Vagina (tissue), 2 donors: ENCODE data around the gene GPX4.

Source experiments
- POLR2A ChIP-seq, 2 donors: fragments of 450-650 bp; IDR thresholded peaks; one replicate each; pipeline ENCODE4 v1.6.1; 2017; ENCODE audit warnings: antibody characterized with exemption in 2 of 2, mild to moderate bottlenecking in 2 of 2, moderate library complexity in 2 of 2
- POLR2AphosphoS5 ChIP-seq, 2 donors: sonication (generic); formaldehyde crosslinking; IDR thresholded peaks; one replicate each; pipeline ENCODE4 v1.9.0; 2017; ENCODE audit warnings: antibody characterized with exemption in 2 of 2, mild to moderate bottlenecking in 2 of 2, low read depth in 1 of 2; ENCODE audit not compliant: insufficient read depth in 1 of 2
- TF ChIP-seq, protein P1 (sequence below), 3 experiments: fragments of 450-650 bp in 2 of 3; fragments of 200-600 bp in 1 of 3; sonication (generic) in 1 of 3; IDR thresholded peaks; one replicate each; pipeline ENCODE4 v1.5.1; 2017 to 2019; ENCODE audit warnings: antibody characterized with exemption in 3 of 3, mild to moderate bottlenecking in 2 of 3, moderate library complexity in 2 of 3

DNA sequence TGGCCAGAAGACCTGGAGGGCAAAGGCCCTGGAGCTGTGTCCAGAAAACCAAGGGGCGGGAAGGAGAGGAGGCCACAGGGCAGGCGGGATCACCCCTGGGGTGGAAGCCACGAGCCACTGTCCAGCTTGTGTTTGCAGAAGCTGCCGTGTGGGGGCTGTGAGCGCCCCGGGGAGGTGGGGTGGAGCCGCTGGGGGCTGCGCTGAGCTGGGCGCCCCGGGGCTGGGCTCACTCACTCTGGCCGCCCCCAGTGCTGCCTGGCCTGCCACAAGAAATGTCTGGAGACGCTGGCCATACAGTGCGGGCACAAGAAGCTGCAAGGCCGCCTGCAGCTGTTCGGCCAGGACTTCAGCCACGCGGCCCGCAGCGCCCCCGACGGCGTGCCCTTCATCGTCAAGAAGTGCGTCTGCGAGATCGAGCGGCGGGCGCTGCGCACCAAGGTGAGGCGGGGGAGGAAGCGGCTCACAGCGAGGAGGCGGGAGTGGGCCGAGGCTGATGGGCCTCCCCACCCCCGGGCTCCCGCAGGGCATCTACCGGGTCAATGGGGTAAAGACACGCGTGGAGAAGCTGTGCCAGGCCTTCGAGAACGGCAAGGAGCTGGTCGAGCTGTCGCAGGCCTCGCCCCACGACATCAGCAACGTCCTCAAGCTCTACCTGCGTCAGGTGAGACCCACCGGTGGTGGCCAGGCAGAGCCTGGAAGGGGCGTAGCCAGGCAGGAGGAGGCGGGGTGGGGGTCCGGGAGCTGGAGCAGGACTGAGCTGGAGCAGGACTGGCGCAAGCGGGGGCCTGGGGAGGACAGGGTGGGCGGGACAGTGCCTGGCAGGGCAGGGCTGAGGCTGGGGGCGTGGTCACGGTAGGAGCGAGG, 22.3 kb upstream of the GPX4 start:
- no peak for TF ChIP-seq POLR2A (IDR thresholded peaks at IDR 0.05)
- TF ChIP-seq, protein P1, sequence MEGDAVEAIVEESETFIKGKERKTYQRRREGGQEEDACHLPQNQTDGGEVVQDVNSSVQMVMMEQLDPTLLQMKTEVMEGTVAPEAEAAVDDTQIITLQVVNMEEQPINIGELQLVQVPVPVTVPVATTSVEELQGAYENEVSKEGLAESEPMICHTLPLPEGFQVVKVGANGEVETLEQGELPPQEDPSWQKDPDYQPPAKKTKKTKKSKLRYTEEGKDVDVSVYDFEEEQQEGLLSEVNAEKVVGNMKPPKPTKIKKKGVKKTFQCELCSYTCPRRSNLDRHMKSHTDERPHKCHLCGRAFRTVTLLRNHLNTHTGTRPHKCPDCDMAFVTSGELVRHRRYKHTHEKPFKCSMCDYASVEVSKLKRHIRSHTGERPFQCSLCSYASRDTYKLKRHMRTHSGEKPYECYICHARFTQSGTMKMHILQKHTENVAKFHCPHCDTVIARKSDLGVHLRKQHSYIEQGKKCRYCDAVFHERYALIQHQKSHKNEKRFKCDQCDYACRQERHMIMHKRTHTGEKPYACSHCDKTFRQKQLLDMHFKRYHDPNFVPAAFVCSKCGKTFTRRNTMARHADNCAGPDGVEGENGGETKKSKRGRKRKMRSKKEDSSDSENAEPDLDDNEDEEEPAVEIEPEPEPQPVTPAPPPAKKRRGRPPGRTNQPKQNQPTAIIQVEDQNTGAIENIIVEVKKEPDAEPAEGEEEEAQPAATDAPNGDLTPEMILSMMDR (IDR thresholded peaks at IDR 0.05): no peak
- no peak for TF ChIP-seq POLR2AphosphoS5 (IDR thresholded peaks at IDR 0.05; ENCODE audit: insufficient read depth in 1 of 2, low read depth in 1 of 2)
